IMR-90 (cell line): Measurements from ENCODE around the gene PEX14.

ENCODE experiments used
- BHLHE40 ChIP-seq: fragments of 150-350 bp; IDR thresholded peaks from 2 replicates; pipeline ENCODE4 v1.6.1; 2016; ENCODE audit warnings: mild to moderate bottlenecking, low read depth, low read length
- CEBPB ChIP-seq: IDR thresholded peaks from 2 replicates; pipeline ENCODE4 v1.6.1; 2012; ENCODE audit warnings: low read depth, low read length, improper control_type of control experiment
- CTCF ChIP-seq: conservative IDR thresholded peaks from 2 replicates; pipeline ENCODE4 v1.5.1; 2012; ENCODE audit warnings: mild to moderate bottlenecking, low read depth, low read length, improper control_type of control experiment
- FOS ChIP-seq: fragments of 150-350 bp; IDR thresholded peaks from 2 replicates; pipeline ENCODE4 v1.6.1; 2016; ENCODE audit warnings: low read depth, low read length
- MAFK ChIP-seq: IDR thresholded peaks from 2 replicates; pipeline ENCODE4 v1.6.1; 2012; ENCODE audit warnings: low read depth, low read length, improper control_type of control experiment
- MXI1 ChIP-seq: IDR thresholded peaks from 2 replicates; pipeline ENCODE4 v1.6.1; 2012; ENCODE audit warnings: low read depth, mild to moderate bottlenecking, low read length, moderate library complexity, borderline replicate concordance
- NFE2L2 ChIP-seq: fragments of 150-350 bp; IDR thresholded peaks from 2 replicates; pipeline ENCODE4 v1.6.1; 2016; ENCODE audit warnings: low read depth, mild to moderate bottlenecking, low read length
- POLR2A ChIP-seq: IDR thresholded peaks from 2 replicates; pipeline ENCODE4 v1.6.1; 2012; ENCODE audit warnings: mild to moderate bottlenecking, low read depth, low read length
- RAD21 ChIP-seq: IDR thresholded peaks from 2 replicates; pipeline ENCODE4 v1.6.1; 2012; ENCODE audit warnings: low read length, improper control_type of control experiment
- SMC3 ChIP-seq: fragments of 150-350 bp; IDR thresholded peaks from 2 replicates; pipeline ENCODE4 v1.6.1; 2016; ENCODE audit warnings: low read depth, mild to moderate bottlenecking, antibody characterized with exemption, low read length, moderate library complexity
- USF2 ChIP-seq: fragments of 150-350 bp; IDR thresholded peaks from 2 replicates; pipeline ENCODE4 v1.6.1; 2017; ENCODE audit warnings: mild to moderate bottlenecking, antibody characterized with exemption, low read length, low read depth

- TF ChIP-seq MXI1 (no peak), CTCF (no peak), POLR2A (no peak), RAD21 (no peak), CEBPB (no peak), MAFK (no peak), USF2 (no peak), BHLHE40 (no peak), FOS (no peak), NFE2L2 (no peak), SMC3 (no peak)
Observed at GRCh38 chr1:10479296-10479695, 4.5 kb downstream of the PEX14 start.
